Neural cell (in vitro differentiated cells): ENCODE results near the gene ERC2. TPM values are rescaled to one million over a fixed set of nuclear protein-coding genes. Genes with fewer than 3 reads are reported as not detected.

Experiments used
- H2AFZ ChIP-seq: fragments of 200-600, 300-800 bp; sonication (generic), shearing (Covaris generic); 2 replicates; pipeline ENCODE4 v1.6.0; 2014; ENCODE audit warnings: low read depth, mild to moderate bottlenecking, antibody characterized with exemption, low read length, moderate library complexity
- H3F3A ChIP-seq: fragments of 200-600 bp; shearing (Covaris generic); 2 replicates; pipeline ENCODE4 v1.6.1; 2016; ENCODE audit warnings: mild to moderate bottlenecking, moderate library complexity, mixed read lengths, antibody characterized with exemption, low read length; ENCODE audit not compliant: insufficient read depth, poor library complexity, severe bottlenecking
- H3K27ac ChIP-seq: fragments of 200-600, 300-800 bp; sonication (generic), shearing (Covaris generic); 2 replicates; pipeline ENCODE4 v1.5.1; 2014; ENCODE audit warnings: mild to moderate bottlenecking, low read length, moderate library complexity
- H3K27me3 ChIP-seq: fragments of 300-800, 200-600 bp; sonication (generic), shearing (Covaris generic); 2 replicates; pipeline ENCODE4 v1.6.0; 2014; ENCODE audit warnings: mild to moderate bottlenecking, low read depth, low read length, moderate library complexity; ENCODE audit not compliant: insufficient read depth
- H3K36me3 ChIP-seq: fragments of 300-800, 200-600 bp; sonication (generic), shearing (Covaris generic); 2 replicates; pipeline ENCODE4 v1.5.1; 2014; ENCODE audit warnings: mild to moderate bottlenecking, antibody characterized with exemption, low read length, moderate library complexity; ENCODE audit not compliant: insufficient read depth
- H3K4me2 ChIP-seq: fragments of 300-800, 200-600 bp; sonication (generic), shearing (Covaris generic); 2 replicates; pipeline ENCODE4 v1.6.0; 2014; ENCODE audit warnings: mild to moderate bottlenecking, low read length
- H3K4me3 ChIP-seq: fragments of 300-800, 200-600 bp; sonication (generic), shearing (Covaris generic); 2 replicates; pipeline ENCODE4 v1.5.1; 2014; ENCODE audit warnings: mild to moderate bottlenecking, low read length, moderate library complexity
- H3K79me2 ChIP-seq: fragments of 200-600 bp; shearing (Covaris generic); replicated peaks from 2 replicates; pipeline ENCODE4 v1.6.0; 2014; ENCODE audit warnings: mild to moderate bottlenecking, low read length, moderate library complexity; ENCODE audit not compliant: insufficient read depth
- H3K9ac ChIP-seq: fragments of 300-800, 200-600 bp; sonication (generic), shearing (Covaris generic); 2 replicates; pipeline ENCODE4 v1.6.1; 2016; ENCODE audit warnings: mild to moderate bottlenecking, low read length, mixed read lengths
- H3K9me2 ChIP-seq: fragments of 200-600 bp; shearing (Covaris generic); 2 replicates; pipeline ENCODE4 v1.6.1; 2016; ENCODE audit warnings: mild to moderate bottlenecking, low read length, mixed read lengths; ENCODE audit not compliant: insufficient read depth
- H3K9me3 ChIP-seq: fragments of 200-600, 300-800 bp; sonication (generic), shearing (Covaris generic); 2 replicates; pipeline ENCODE4 v1.6.1; 2016; ENCODE audit warnings: mild to moderate bottlenecking, mixed run types, low read length, moderate library complexity, mixed read lengths
- H4K20me1 ChIP-seq: fragments of 200-600 bp; shearing (Covaris generic); 2 replicates; pipeline ENCODE4 v1.6.1; 2016; ENCODE audit warnings: mild to moderate bottlenecking, mixed run types; ENCODE audit not compliant: insufficient read depth
- EP300 ChIP-seq: fragments of 450-650 bp; conservative IDR thresholded peaks from 2 replicates; pipeline ENCODE4 v1.6.1; 2014; ENCODE audit warnings: antibody characterized with exemption, mild to moderate bottlenecking, moderate library complexity; ENCODE audit not compliant: poor library complexity, severe bottlenecking
- EZH2 ChIP-seq: fragments of 200-600, 300-800 bp; shearing (Covaris generic), sonication (generic); IDR thresholded peaks from 2 replicates; pipeline ENCODE4 v1.6.1; 2014; ENCODE audit warnings: antibody characterized with exemption, low read length, borderline replicate concordance, mild to moderate bottlenecking; ENCODE audit not compliant: insufficient read depth, poor library complexity, severe bottlenecking
- MXI1 ChIP-seq: fragments of 450-650 bp; conservative IDR thresholded peaks from 2 replicates; pipeline ENCODE4 v1.6.1; 2014; ENCODE audit warnings: antibody characterized with exemption, mild to moderate bottlenecking; ENCODE audit not compliant: poor library complexity, severe bottlenecking
- POLR2AphosphoS5 ChIP-seq: IDR thresholded peaks from 2 replicates; pipeline ENCODE4 v1.6.1; 2012
- RAD21 ChIP-seq: fragments of 450-650 bp; conservative IDR thresholded peaks from 2 replicates; pipeline ENCODE4 v1.6.1; 2014; ENCODE audit warnings: antibody characterized with exemption, mild to moderate bottlenecking, moderate library complexity
- SMC3 ChIP-seq: fragments of 450-650 bp; conservative IDR thresholded peaks from 2 replicates; pipeline ENCODE4 v1.6.1; 2014; ENCODE audit warnings: antibody characterized with exemption, mild to moderate bottlenecking, moderate library complexity; ENCODE audit not compliant: poor library complexity
- TAF1 ChIP-seq: IDR thresholded peaks from 2 replicates; pipeline ENCODE4 v1.6.1; 2012; ENCODE audit warnings: low read depth
- polyA plus RNA-seq: library from polyadenylated mRNA; depleted of rRNA; stranded (reverse); fragments of >200 nt; gene quantifications from 2 replicates; pipeline ENCODE4 v1.2.3, GENCODE V29; 2014
- TF ChIP-seq, protein P1 (sequence below): IDR thresholded peaks from 2 replicates; pipeline ENCODE4 v1.6.1; 2012; ENCODE audit warnings: borderline replicate concordance
- TF ChIP-seq, protein P2 (sequence below): fragments of 450-650 bp; IDR thresholded peaks from 2 replicates; pipeline ENCODE4 v1.5.1; 2014; ENCODE audit warnings: antibody characterized with exemption, mild to moderate bottlenecking, moderate library complexity; ENCODE audit not compliant: poor library complexity, severe bottlenecking

The ERC2 gene
- polyA plus RNA-seq, 1 donor from 2014 or later: 60.4 TPM

DNA sequence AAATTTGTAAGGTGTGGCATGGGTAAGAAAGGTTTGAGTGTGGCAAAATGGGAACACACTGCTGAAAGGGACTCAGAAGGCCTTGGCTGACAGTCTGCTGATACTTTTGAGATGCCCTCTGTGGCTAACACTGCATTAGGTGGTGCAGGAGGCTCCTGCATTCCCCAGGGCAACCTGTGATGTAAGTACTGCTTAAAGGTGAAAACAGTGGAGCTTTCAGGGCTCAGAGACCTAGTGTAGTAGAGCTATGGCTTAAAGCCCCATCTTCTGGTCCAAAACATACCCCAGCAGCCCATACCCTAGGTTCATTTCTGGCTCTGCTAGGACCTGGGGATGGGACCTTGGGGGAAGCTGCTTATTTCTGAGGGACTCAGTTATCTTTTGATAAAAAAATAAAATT, 374.1 kb downstream of the ERC2 start:
- TF ChIP-seq, protein P1, sequence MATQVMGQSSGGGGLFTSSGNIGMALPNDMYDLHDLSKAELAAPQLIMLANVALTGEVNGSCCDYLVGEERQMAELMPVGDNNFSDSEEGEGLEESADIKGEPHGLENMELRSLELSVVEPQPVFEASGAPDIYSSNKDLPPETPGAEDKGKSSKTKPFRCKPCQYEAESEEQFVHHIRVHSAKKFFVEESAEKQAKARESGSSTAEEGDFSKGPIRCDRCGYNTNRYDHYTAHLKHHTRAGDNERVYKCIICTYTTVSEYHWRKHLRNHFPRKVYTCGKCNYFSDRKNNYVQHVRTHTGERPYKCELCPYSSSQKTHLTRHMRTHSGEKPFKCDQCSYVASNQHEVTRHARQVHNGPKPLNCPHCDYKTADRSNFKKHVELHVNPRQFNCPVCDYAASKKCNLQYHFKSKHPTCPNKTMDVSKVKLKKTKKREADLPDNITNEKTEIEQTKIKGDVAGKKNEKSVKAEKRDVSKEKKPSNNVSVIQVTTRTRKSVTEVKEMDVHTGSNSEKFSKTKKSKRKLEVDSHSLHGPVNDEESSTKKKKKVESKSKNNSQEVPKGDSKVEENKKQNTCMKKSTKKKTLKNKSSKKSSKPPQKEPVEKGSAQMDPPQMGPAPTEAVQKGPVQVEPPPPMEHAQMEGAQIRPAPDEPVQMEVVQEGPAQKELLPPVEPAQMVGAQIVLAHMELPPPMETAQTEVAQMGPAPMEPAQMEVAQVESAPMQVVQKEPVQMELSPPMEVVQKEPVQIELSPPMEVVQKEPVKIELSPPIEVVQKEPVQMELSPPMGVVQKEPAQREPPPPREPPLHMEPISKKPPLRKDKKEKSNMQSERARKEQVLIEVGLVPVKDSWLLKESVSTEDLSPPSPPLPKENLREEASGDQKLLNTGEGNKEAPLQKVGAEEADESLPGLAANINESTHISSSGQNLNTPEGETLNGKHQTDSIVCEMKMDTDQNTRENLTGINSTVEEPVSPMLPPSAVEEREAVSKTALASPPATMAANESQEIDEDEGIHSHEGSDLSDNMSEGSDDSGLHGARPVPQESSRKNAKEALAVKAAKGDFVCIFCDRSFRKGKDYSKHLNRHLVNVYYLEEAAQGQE: no peak
- TF ChIP-seq EZH2: no peak
- TF ChIP-seq, protein P2, sequence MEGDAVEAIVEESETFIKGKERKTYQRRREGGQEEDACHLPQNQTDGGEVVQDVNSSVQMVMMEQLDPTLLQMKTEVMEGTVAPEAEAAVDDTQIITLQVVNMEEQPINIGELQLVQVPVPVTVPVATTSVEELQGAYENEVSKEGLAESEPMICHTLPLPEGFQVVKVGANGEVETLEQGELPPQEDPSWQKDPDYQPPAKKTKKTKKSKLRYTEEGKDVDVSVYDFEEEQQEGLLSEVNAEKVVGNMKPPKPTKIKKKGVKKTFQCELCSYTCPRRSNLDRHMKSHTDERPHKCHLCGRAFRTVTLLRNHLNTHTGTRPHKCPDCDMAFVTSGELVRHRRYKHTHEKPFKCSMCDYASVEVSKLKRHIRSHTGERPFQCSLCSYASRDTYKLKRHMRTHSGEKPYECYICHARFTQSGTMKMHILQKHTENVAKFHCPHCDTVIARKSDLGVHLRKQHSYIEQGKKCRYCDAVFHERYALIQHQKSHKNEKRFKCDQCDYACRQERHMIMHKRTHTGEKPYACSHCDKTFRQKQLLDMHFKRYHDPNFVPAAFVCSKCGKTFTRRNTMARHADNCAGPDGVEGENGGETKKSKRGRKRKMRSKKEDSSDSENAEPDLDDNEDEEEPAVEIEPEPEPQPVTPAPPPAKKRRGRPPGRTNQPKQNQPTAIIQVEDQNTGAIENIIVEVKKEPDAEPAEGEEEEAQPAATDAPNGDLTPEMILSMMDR: no peak
- TF ChIP-seq TAF1: no peak
- TF ChIP-seq RAD21: no peak
- no peak for TF ChIP-seq SMC3
- TF ChIP-seq EP300: no peak
- TF ChIP-seq POLR2AphosphoS5: no peak
- no peak for TF ChIP-seq MXI1
- no peak overlapping the region for H3K4me3 ChIP-seq
- H3K27me3 ChIP-seq: no peaks in the 10 kb centered on the region
- no peaks in the 10 kb centered on the region for H3K79me2 ChIP-seq
- H4K20me1 ChIP-seq: no peaks in the 10 kb centered on the region
- no peaks in the 10 kb centered on the region for H3K9me2 ChIP-seq
- H3K9me3 ChIP-seq: no peaks in the 10 kb centered on the region
- H3K27ac ChIP-seq: no peak overlapping the region
- no peak overlapping the region for H3K4me2 ChIP-seq
- H3K36me3 ChIP-seq: no peaks in the 10 kb centered on the region
- H3F3A ChIP-seq: no peaks in the 10 kb centered on the region
- no peak overlapping the region for H3K9ac ChIP-seq
- H2AFZ ChIP-seq: no peak overlapping the region

DNA sequence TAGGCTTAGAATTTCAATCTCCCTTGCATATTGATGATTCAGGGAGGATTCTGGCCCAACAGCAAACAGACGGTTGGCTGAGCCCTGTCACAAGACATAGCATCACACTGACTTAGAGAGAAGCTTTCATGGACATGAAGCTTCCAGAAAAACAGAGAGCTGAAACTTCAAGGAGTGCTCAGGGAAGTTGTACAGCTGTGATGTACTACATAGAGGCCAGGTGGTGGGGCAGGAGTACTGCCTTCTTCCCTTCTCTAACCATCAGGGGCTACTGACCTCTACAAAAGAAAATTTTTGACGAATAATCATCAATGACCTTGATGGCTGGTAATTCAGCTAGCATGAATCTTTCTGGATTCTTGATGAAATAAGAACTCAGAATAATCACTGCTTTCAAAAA, 378.5 kb downstream of the ERC2 start:
- Histone ChIP-seq H2AFZ (no peak overlapping the region), H3K79me2 (no peaks in the 10 kb centered on the region), H3K27ac (no peak overlapping the region), H3K27me3 (no peaks in the 10 kb centered on the region), H3K9me3 (no peaks in the 10 kb centered on the region), H4K20me1 (no peaks in the 10 kb centered on the region), H3K4me2 (no peak overlapping the region), H3F3A (no peaks in the 10 kb centered on the region), H3K9ac (no peak overlapping the region), H3K4me3 (no peak overlapping the region), H3K9me2 (no peaks in the 10 kb centered on the region), H3K36me3 (no peaks in the 10 kb centered on the region)
- TF ChIP-seq RAD21: no peak
- no peak for TF ChIP-seq SMC3
- TF ChIP-seq, protein P1: no peak
- TF ChIP-seq POLR2AphosphoS5: no peak
- no peak for TF ChIP-seq MXI1
- no peak for TF ChIP-seq EZH2
- TF ChIP-seq, protein P2: no peak
- no peak for TF ChIP-seq TAF1
- no peak for TF ChIP-seq EP300
